Measurements from ENCODE around the gene EEFSEC. TPM values are rescaled to one million over a fixed set of nuclear protein-coding genes. Genes with fewer than 3 reads are reported as not detected.

Gene EEFSEC
- total RNA-seq, 2 experiments from 2014 or later, result 19.2 to 19.6 TPM

- H3K9me3 Mint-ChIP-seq, result no peaks in the 10 kb centered on the region
- H3K4me1 Mint-ChIP-seq (ENCODE audit: low read depth), result peaks cover 11% of the 10 kb centered on the region
- no peak overlapping the region for H3K27ac Mint-ChIP-seq
- no peak overlapping the region for H3K4me3 Mint-ChIP-seq
- intact Hi-C loops (cut with micrococcal nuclease), result no loop called here
- ChIA-PET CTCF (interaction anchor here (1.1 kb wide), 1 partner anchor 21 kb away, joined by 3 read pairs; no protein-coding TSS in a partner anchor), POLR2A (no interaction called here)
- peaks cover 25% of the 10 kb centered on the region for H3K36me3 Mint-ChIP-seq (ENCODE audit: low read depth)
- no peaks in the 10 kb centered on the region for H3K27me3 Mint-ChIP-seq
- ATAC-seq (no peak), DNase-seq (no peak)
- no peak for TF ChIP-seq CTCF (IDR thresholded peaks at IDR 0.05)
Measured at GRCh38 chr3:128247666-128248409, 94.6 kb downstream of the EEFSEC start.

DNA sequence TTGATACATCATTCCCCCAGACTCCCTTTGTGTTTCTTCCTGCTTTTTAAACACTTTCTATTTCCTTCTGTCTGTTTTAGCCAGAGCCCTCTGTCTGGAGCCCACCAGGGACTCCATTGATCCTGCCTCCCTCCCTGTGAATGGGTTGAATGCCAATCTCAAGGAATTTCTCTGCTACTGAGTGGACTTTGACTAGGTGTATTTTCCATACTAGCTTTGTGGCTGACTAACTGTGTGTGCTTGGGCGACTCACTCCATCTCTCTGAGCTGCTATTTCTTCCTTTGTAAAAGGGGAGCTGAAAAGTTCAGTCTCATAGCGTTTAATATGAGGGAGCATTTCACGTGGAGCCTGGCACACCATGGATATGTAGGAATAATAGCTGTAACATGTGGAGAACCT is 98.8 kb downstream of the EEFSEC start:
- no peak for TF ChIP-seq CTCF (IDR thresholded peaks at IDR 0.05)
- POLR2A ChIA-PET, result no interaction called here
- H3K36me3 Mint-ChIP-seq (ENCODE audit: low read depth), result peaks cover 24% of the 10 kb centered on the region
- no peak overlapping the region for H3K4me3 Mint-ChIP-seq
- CTCF ChIA-PET, result no interaction called here
- peaks cover 6% of the 10 kb centered on the region for H3K4me1 Mint-ChIP-seq (ENCODE audit: low read depth)
- ATAC-seq (no peak), DNase-seq (no peak)
- no peaks in the 10 kb centered on the region for H3K9me3 Mint-ChIP-seq
- intact Hi-C loops (cut with micrococcal nuclease), result no loop called here
- no peaks in the 10 kb centered on the region for H3K27me3 Mint-ChIP-seq
- H3K27ac Mint-ChIP-seq, result no peak overlapping the region

GRCh38 chr3:128253150-128253549 is 99.9 kb downstream of the EEFSEC start:
- ChIA-PET POLR2A (interaction anchor here (1.4 kb wide), 1 partner anchor 28 kb away, joined by 3 read pairs; no protein-coding TSS in a partner anchor), CTCF (no interaction called here)
- no peaks in the 10 kb centered on the region for H3K9me3 Mint-ChIP-seq
- H3K4me3 Mint-ChIP-seq, result no peak overlapping the region
- no peak for ATAC-seq
- DNase-seq, result no peak
- no peak overlapping the region for H3K27ac Mint-ChIP-seq
- H3K27me3 Mint-ChIP-seq, result no peaks in the 10 kb centered on the region
- H3K36me3 Mint-ChIP-seq (ENCODE audit: low read depth), result peaks cover 20% of the 10 kb centered on the region
- intact Hi-C loops (cut with micrococcal nuclease), result no loop called here
- H3K4me1 Mint-ChIP-seq (ENCODE audit: low read depth), result peaks cover 9% of the 10 kb centered on the region
- no peak for TF ChIP-seq CTCF (IDR thresholded peaks at IDR 0.05)

DNA sequence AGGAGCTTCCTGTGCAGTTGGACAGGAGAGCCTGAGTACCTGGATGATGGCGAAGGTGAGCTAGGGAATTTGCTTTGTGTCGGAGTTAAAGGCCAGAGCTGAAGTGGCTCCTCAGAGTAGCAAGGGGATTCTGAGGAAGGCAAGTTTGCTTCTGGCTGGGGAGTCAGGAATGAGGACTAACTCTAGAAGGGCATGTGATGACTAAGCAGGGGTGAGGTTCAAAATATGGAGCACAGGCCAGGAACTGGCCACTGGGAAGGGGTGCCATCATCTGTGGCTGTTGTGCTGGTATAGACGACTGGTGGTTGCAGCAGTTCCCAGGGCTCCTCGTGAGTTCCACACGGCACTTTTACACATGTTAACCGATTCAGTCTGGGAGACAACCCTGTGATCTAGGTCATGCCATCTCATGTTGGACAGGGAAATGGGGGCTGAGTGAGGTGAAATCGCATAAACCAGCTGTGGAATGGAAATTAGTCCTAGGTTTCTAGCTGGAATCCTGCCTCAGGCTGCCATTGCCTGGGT is 100.8 kb downstream of the EEFSEC start:
- Mint-ChIP-seq H3K27me3 (no peaks in the 10 kb centered on the region), H3K9me3 (no peaks in the 10 kb centered on the region), H3K4me1 (ENCODE audit: low read depth) (peaks cover 9% of the 10 kb centered on the region), H3K27ac (peak overlapping the region; percentile 9), H3K36me3 (ENCODE audit: low read depth) (peaks cover 18% of the 10 kb centered on the region), H3K4me3 (no peak overlapping the region)
- no peak for TF ChIP-seq CTCF (IDR thresholded peaks at IDR 0.05)
- ChIA-PET CTCF (no interaction called here), POLR2A (interaction anchor here (0.6 to 1.4 kb wide), 2 partner anchors 26 to 29 kb away, joined by 3 read pairs; no protein-coding TSS in a partner anchor)
- intact Hi-C loops (cut with micrococcal nuclease), result no loop called here
- DNase-seq, result no peak
- no peak for ATAC-seq

- DNase-seq (no peak), ATAC-seq (no peak)
- Mint-ChIP-seq H3K4me3 (no peak overlapping the region), H3K27ac (no peak overlapping the region), H3K36me3 (ENCODE audit: low read depth) (peaks cover 18% of the 10 kb centered on the region), H3K27me3 (no peaks in the 10 kb centered on the region), H3K4me1 (ENCODE audit: low read depth) (peaks cover 9% of the 10 kb centered on the region), H3K9me3 (peaks cover 5% of the 10 kb centered on the region)
- ChIA-PET POLR2A (no interaction called here), CTCF (no interaction called here)
- intact Hi-C loops (cut with micrococcal nuclease), result no loop called here
- no peak for TF ChIP-seq CTCF (IDR thresholded peaks at IDR 0.05)
Measured at GRCh38 chr3:128254967-128255366, 101.7 kb downstream of the EEFSEC start.
